BE2C (cell line): ENCODE results near the gene TMEM248. TPM values are rescaled to one million over a fixed set of nuclear protein-coding genes. Genes with fewer than 3 reads are reported as not detected.
"Not testable (repeated sequence)": the region's sequence is repeated elsewhere in the genome, so short reads cannot be mapped to it uniquely, and the experiment has no call there.

Experiments
- DNase-seq: peaks from one replicate; pipeline ENCODE4 v3.0.0-alpha.2; 2020
- H3K27me3 ChIP-seq: fragments of 250-450 bp; sonication (Bioruptor Pico); 2 replicates; pipeline ENCODE4 v1.5.1; 2020; ENCODE audit warnings: mild to moderate bottlenecking
- H3K36me3 ChIP-seq: fragments of 250-450 bp; sonication (Bioruptor Pico); 2 replicates; pipeline ENCODE4 v1.5.1; 2020; ENCODE audit warnings: mild to moderate bottlenecking
- H3K4me1 ChIP-seq: fragments of 250-450 bp; sonication (Bioruptor Pico); 2 replicates; pipeline ENCODE4 v1.5.1; 2020
- H3K4me3 ChIP-seq: 2 replicates; pipeline ENCODE4 v1.5.1; 2011; ENCODE audit warnings: low read depth, low read length
- H3K9me3 ChIP-seq: fragments of 250-450 bp; sonication (Bioruptor Pico); 2 replicates; pipeline ENCODE4 v1.5.1; 2020
- CTCF ChIP-seq: IDR thresholded peaks from 2 replicates; pipeline ENCODE4 v1.5.1; 2012; ENCODE audit warnings: mild to moderate bottlenecking, low read depth, low read length
- polyA plus RNA-seq: library from polyadenylated mRNA; unstranded; fragments of >200 nt; gene quantifications from one replicate; pipeline ENCODE4 v1.2.1, GENCODE V29; 2012; ENCODE audit warnings: low read depth, missing spikeins; ENCODE audit not compliant: insufficient read length, insufficient read depth

The TMEM248 gene, protein sequence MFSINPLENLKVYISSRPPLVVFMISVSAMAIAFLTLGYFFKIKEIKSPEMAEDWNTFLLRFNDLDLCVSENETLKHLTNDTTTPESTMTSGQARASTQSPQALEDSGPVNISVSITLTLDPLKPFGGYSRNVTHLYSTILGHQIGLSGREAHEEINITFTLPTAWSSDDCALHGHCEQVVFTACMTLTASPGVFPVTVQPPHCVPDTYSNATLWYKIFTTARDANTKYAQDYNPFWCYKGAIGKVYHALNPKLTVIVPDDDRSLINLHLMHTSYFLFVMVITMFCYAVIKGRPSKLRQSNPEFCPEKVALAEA
- 71.6 TPM for polyA plus RNA-seq

DNA sequence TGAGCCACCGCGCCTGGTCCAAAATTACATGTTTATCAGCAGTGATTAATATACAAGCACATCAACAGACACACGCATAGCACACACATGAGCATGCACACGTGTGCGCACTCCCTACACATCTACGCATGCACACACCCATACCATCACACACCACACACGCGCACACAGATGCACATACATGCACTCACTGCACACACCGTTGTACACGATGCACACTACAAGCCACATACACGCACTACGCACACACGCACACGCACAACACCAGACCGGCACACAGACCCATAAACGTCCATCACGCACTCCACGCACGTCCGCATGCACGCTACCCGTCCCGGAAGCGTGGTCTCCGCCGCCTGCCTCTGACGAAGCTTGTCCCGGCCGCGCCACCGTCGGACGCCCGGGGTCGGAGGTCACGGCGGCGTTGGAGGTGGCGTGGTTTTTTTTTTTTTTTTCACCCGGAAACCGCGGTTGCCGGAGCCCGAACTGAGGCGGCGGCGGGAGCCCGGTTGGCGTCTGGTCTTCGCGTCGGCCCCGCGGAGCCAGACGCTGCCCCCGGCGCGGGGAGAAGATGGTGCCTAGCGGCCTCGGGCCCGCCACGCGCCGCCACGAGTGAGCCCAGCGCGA lies at the start of gene TMEM248:
Gene TMEM248 (plus strand): TSS at position 457 of the 627 bp plus-strand sequence. CDS start 20,641 bp downstream, outside the sequence.
- peak; percentile 87 for DNase-seq
- H3K9me3 ChIP-seq: no peaks in the 10 kb centered on the region
- H3K36me3 ChIP-seq: peaks cover 3% of the 10 kb centered on the region; the same call in 1 of the 2 replicates
- peak within 1 kb of the TSS; percentile 66 for H3K4me3 ChIP-seq
- H3K4me1 ChIP-seq: no peaks in the 10 kb centered on the region; the same call in 1 of the 2 replicates
- no peaks in the 10 kb centered on the region for H3K27me3 ChIP-seq
- TF ChIP-seq CTCF: no peak

DNA sequence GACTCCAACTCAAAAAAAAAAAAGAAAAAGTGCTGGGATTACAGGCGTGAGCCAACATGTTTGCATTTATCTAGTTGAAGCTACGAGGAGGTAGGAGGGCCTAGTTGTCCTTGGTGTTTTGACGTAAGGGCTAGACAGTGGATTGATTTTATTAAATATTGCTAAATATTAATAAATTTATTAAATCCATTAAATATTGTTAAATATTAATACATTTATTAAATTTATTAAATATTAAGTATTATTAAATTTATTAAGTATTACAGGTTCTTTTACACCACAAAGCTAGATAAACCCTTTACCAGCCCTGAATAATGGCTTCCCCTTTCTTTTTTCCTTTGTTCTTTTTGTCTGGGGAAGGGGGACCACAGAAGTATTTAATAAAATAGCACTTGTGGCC lies 47.5 kb upstream of the TMEM248 start:
- no peak overlapping the region for H3K4me3 ChIP-seq
- no peaks in the 10 kb centered on the region for H3K36me3 ChIP-seq
- no peak for TF ChIP-seq CTCF
- H3K9me3 ChIP-seq: no peaks in the 10 kb centered on the region
- DNase-seq: no peak
- H3K27me3 ChIP-seq: no peaks in the 10 kb centered on the region
- no peaks in the 10 kb centered on the region for H3K4me1 ChIP-seq

DNA sequence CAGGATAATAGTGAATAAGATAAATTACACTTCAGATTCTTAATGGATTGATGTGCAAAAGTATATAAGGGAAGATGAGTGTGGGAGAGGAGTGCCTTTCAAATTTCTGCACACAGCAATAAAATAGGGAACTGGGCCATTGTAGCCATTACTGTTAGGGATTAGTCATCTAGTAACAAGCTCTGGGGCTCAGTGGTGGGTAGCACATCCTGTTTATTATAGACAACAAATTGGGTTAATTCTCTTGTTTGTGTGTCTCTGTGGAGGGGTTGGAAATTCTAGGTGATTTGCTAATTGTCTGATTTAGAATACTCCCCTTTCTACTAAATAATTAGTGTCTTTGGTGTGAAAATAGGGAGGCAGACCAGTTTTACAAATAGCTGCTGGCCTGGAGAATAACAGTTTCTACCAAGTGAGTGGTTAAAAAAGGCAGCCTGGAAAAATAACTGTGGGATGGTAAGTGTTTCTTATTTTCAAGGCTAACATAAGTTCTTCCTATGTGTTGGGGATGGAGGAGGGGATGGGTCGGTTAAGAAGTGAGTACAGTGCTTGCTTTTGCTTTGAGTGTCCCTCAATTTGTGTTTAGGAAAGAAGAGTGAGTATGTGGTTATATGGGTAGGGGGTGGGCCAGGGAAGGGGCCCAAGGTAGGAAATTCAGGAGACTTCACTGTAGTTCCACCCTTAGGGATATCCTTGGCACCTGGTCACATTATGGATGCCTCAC lies 43.3 kb upstream of the TMEM248 start:
- Histone ChIP-seq H3K4me1 (no peaks in the 10 kb centered on the region; the same call in 1 of the 2 replicates), H3K36me3 (no peaks in the 10 kb centered on the region), H3K27me3 (no peaks in the 10 kb centered on the region), H3K4me3 (no peak overlapping the region), H3K9me3 (no peaks in the 10 kb centered on the region)
- TF ChIP-seq CTCF: no peak
- no peak for DNase-seq

GRCh38 chr7:66878301-66878685 lies 42.7 kb upstream of the TMEM248 start:
- not testable (repeated sequence) for H3K9me3 ChIP-seq, H3K4me1 ChIP-seq, DNase-seq, H3K4me3 ChIP-seq, H3K27me3 ChIP-seq, H3K36me3 ChIP-seq

- H3K4me3 ChIP-seq: no peak overlapping the region
- DNase-seq: no peak
- no peaks in the 10 kb centered on the region; the same call in 1 of the 2 replicates for H3K4me1 ChIP-seq
- no peaks in the 10 kb centered on the region for H3K27me3 ChIP-seq
- no peak for TF ChIP-seq CTCF
- H3K9me3 ChIP-seq: no peaks in the 10 kb centered on the region
- no peaks in the 10 kb centered on the region for H3K36me3 ChIP-seq
These were observed 41.0 kb upstream of the TMEM248 start for GRCh38 chr7:66880053-66880452.

DNA sequence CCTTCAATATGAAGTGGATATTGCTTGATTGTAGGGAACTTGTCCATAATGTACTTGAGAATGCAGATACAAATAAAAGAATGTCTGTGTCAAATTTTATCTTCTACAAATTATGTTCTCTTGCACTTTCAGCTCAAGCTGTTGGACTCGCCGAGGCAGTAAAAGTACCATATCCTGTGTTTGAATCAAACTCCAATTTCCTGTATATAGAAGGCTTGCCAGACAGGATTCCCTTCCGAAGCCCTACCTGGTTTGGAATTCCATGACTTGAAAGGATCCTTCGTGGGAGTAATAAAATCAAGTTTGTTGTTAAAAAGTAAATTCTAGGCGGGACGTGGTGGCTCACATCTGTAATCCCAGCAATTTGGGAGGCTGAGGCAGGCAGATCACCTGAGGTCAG lies 40.4 kb upstream of the TMEM248 start:
- not testable (repeated sequence) for H3K4me3 ChIP-seq, H3K27me3 ChIP-seq, H3K4me1 ChIP-seq, H3K36me3 ChIP-seq, H3K9me3 ChIP-seq, DNase-seq

DNA sequence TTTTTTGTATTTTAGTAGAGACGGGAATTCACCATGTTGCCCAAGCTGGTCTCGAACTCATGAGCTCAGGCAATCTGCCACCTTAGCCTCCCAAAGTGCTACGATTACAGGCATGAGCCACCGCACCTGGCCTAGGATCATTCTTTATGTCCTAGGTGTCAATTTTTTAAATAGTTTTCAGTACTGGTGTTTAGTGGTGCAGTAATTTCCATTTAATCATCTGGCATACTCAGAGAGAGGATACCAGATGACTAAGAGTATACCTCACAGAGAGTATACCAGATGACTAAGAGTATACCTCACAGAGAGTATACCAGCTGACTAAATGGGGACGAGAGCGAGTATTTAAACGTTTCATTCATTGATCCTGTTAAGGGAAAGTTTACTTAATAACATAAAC lies 37.3 kb upstream of the TMEM248 start:
- no peak for TF ChIP-seq CTCF
- no peaks in the 10 kb centered on the region; the same call in 1 of the 2 replicates for H3K4me1 ChIP-seq
- no peaks in the 10 kb centered on the region for H3K27me3 ChIP-seq
- no peak overlapping the region for H3K4me3 ChIP-seq
- H3K9me3 ChIP-seq: no peaks in the 10 kb centered on the region
- no peak for DNase-seq
- H3K36me3 ChIP-seq: no peaks in the 10 kb centered on the region

DNA sequence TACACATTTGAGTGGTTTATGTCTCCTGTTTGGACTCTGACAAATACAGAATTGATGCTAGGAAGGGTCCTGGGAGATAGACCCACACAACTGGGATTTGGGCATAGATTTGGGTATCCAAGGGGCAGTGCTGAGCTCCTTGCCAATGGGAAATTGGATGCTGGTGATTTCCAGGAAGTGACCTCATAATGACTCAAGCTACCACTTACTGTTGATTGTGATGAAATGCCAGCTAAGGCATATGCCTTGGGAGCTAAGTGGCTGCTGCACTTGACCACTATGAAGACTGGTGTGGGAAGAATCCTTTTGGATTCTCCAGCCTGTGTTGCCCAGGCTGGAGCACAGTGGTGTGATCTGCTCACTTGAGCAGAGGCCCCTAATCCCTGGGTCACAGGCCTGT lies 36.5 kb upstream of the TMEM248 start:
- H3K36me3 ChIP-seq, H3K4me1 ChIP-seq, H3K27me3 ChIP-seq, DNase-seq, H3K9me3 ChIP-seq, H3K4me3 ChIP-seq: not testable (repeated sequence)
